22Rv1 (cell line): Measurements from ENCODE around the gene ZNF343.

Experiments
- H3K27ac ChIP-seq: fragments of 450-650 bp; 2 replicates; pipeline ENCODE4 v1.5.1; 2017
- ZFX ChIP-seq: fragments of 450-650 bp; IDR thresholded peaks from 2 replicates; pipeline ENCODE4 v1.6.1; 2017; ENCODE audit warnings: antibody characterized with exemption, borderline replicate concordance
- TF ChIP-seq, protein P1 (sequence below): fragments of 450-650 bp; IDR thresholded peaks from 2 replicates; pipeline ENCODE4 v1.5.1; 2017; ENCODE audit warnings: mild to moderate bottlenecking

Gene ZNF343

DNA sequence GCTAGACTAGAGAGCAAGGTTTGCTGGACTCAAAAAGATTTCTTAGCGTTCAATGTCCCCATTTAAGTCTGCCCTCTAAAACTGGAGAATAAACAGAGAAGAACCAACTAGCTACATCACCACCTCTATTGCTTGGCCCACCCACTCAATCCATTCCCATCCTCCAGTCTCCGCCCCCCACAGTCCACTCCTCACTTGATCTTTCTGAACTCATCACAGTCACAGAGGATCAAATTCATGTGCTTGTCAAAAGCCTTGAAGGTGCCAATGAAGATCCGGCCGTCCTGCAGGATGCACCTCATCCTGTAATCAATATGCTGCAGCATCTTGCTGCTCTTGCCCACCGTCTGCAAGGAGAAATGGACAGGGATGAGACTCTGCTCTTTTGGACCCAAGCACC, 41.3 kb downstream of the ZNF343 start:
- TF ChIP-seq, protein P1, sequence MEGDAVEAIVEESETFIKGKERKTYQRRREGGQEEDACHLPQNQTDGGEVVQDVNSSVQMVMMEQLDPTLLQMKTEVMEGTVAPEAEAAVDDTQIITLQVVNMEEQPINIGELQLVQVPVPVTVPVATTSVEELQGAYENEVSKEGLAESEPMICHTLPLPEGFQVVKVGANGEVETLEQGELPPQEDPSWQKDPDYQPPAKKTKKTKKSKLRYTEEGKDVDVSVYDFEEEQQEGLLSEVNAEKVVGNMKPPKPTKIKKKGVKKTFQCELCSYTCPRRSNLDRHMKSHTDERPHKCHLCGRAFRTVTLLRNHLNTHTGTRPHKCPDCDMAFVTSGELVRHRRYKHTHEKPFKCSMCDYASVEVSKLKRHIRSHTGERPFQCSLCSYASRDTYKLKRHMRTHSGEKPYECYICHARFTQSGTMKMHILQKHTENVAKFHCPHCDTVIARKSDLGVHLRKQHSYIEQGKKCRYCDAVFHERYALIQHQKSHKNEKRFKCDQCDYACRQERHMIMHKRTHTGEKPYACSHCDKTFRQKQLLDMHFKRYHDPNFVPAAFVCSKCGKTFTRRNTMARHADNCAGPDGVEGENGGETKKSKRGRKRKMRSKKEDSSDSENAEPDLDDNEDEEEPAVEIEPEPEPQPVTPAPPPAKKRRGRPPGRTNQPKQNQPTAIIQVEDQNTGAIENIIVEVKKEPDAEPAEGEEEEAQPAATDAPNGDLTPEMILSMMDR, result no peak
- TF ChIP-seq ZFX, result no peak
- H3K27ac ChIP-seq, result no peak overlapping the region

DNA sequence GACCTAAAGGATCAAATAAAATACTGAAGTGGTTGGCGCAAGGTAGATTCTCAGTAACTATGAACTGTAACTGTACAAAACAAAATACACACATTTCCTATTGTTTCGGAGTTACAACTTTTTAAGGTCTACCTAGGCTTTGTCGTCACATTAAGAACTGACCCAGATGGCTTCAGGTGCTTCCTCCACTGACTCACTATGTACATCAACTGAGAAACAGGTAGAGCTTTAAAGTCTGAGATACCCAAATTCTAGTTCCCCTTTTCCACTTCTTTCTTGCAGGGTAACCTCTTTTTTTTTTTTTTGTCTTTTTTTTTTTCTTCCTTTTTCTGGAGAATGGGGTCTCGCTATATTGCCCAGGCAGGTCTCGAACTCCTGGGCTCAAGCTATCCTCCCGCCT, 43.6 kb downstream of the ZNF343 start:
- H3K27ac ChIP-seq, result no peak overlapping the region
- no peak for TF ChIP-seq ZFX
- TF ChIP-seq, protein P1, result no peak

DNA sequence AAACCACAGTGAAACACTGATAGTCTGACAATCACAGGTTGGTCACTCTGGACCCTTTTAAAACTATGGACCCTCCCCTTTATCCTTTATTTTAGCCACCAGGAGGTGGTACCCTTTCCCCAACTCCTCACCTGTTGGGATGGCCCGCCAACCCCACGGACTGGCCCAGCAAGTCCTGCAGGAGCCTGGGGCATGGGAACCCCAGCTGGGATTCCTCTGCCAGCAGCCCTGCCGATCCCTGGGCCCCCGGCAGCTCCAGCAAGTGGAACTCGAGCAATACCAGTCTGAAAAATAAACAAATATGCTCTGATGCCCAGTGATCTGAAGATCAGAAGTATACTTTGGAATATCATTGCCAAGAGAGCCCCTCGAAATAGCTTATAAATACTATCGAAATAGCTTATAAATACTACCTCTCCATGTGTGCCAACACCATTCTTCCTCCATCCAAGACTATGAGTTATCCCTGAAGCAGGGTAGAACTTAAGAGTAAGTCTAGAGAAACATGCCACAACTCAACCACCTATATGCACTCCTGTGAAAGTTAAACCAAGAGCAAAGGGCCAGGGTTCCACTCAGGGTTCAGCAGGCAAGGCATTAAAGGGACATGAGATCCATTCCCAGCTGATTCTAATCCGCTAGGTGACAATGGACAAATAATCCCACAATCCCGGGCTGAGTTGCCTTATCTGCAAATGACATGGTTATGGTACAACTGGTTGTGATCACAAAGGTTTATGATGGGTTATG, 44.9 kb downstream of the ZNF343 start:
- no peak for TF ChIP-seq ZFX
- TF ChIP-seq, protein P1, result no peak

DNA sequence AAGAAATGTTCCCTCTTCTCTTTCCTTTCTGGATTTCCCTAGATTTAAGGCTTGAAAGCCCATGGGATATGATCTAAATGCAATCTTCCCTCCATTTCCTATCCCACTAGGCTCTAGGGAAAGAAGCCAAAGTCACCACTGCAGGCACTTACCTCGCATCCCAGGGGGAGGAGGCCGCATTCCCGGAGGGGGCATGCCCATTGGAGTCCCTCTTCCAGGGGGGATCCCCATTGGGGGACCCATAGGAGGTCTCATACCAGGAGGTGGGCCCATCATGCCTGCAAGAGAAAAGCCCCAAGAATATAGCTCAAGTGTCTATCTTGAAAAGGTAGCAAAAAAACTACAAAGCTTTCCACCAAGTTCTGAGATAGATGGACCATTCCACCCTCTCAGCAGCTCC, 46.2 kb downstream of the ZNF343 start:
- H3K27ac ChIP-seq, result no peak overlapping the region
- TF ChIP-seq, protein P1, result no peak
- no peak for TF ChIP-seq ZFX

More for the DNA sequence above, 44.9 kb downstream of the ZNF343 start:
- no peak overlapping the region for H3K27ac ChIP-seq

DNA sequence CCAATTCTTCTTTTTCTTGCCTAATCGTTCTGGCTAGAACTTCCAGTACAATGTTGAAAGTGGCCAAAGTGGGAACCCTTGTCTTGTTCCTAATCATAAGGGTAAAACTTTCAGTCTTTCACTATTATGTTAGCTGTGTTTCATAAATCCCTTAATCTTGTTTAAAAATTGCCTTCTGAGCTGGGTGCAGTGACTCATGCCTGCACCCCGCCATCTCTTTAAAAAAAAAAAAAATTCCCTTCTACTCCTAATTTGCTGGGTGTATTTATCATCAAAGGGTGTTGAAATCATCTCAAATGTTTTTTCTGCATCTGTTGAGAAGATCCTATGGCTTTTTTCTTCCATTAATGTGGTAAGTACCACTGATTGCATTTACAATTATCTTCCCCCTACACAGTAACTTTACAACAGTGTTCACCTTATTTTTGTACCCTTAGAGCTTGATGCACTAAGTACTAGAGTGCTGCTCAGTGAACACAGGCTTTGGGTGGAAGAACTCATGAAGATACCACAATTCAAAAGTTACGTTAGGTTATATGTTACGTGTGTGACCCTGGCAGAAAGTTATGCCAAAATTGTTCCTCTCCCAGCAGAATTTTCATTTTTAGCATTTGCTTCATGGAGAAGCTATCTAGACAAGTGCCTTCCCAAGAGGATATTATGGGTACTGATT, 47.8 kb downstream of the ZNF343 start:
- no peak for TF ChIP-seq ZFX
- TF ChIP-seq, protein P1, result no peak
- peak overlapping the region; percentile 25 for H3K27ac ChIP-seq

DNA sequence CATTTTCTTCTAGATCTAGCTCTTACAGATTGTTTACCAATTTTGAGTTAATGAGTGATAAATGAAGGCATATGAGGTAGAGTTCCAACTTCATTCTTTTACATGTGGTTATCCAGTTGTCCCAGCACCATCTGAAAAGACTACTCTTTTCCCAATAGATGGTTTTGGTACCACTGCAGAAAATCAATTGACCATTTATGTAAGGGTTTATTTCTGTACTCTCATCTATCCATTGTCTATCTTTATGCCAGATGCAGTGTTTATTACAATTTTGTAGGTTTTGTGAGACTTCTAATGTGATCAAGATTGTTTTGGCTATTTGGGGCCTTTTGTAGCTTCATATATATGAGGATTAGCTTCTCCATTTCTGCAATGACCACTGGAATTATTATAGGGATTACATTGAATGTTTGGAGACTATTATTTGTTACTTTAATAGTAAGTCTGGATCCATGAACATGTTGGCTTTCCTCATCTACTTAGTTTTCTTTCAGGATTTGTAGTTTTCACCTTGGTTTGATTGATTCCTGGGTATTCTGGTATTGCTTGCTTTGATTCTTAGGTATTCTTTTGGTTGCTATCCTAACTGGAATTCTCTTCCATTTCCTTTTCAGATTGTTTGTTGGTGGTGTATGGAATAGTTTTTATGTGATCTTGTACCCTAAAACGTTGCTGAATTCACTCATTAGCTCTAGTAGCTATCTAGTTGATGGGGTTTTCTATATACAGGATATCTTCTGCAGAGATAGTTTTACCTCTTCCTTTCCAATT, 48.5 kb downstream of the ZNF343 start:
- TF ChIP-seq ZFX, result no peak
- TF ChIP-seq, protein P1, result no peak
- peak overlapping the region; percentile 25 for H3K27ac ChIP-seq
